SKM-1 (cell line): ENCODE data around the gene PTPRD.
"Not testable (repeated sequence)": the region's sequence is repeated elsewhere in the genome, so short reads cannot be mapped to it uniquely, and the experiment has no call there.

Experiments used
- DNase-seq: peaks from one replicate; lab custom pipeline; 2025; ENCODE audit not compliant: unreplicated experiment; lab: John Stamatoyannopoulos, UW

Gene PTPRD

GRCh38 chr9:8940650-8941049, 1672.2 kb downstream of the PTPRD start:
- no peak for DNase-seq

GRCh38 chr9:8926461-8926860, 1686.3 kb downstream of the PTPRD start:
- no peak for DNase-seq

- no peak for DNase-seq
These were observed 1688.2 kb downstream of the PTPRD start for GRCh38 chr9:8924562-8924961.

GRCh38 chr9:8920478-8921183, 1692.2 kb downstream of the PTPRD start:
- DNase-seq: not testable (repeated sequence)

GRCh38 chr9:8917956-8918739, 1694.7 kb downstream of the PTPRD start:
- DNase-seq: no peak

GRCh38 chr9:8916771-8917170, 1696.0 kb downstream of the PTPRD start:
- no peak for DNase-seq

- DNase-seq: no peak
These were observed 1704.9 kb downstream of the PTPRD start for GRCh38 chr9:8907868-8908267.

GRCh38 chr9:8905731-8906130, 1707.1 kb downstream of the PTPRD start:
- DNase-seq: no peak

- DNase-seq: no peak
These were observed 1707.9 kb downstream of the PTPRD start for GRCh38 chr9:8904771-8905515.

- no peak for DNase-seq
These were observed 1709.7 kb downstream of the PTPRD start for GRCh38 chr9:8903077-8903476.

- no peak for DNase-seq
These were observed 1711.7 kb downstream of the PTPRD start for GRCh38 chr9:8901146-8901545.

GRCh38 chr9:8899511-8899910, 1713.3 kb downstream of the PTPRD start:
- peak; percentile 9 for DNase-seq

GRCh38 chr9:8895861-8896224, 1717.0 kb downstream of the PTPRD start:
- peak; percentile 8 for DNase-seq

- no peak for DNase-seq
These were observed 1717.5 kb downstream of the PTPRD start for GRCh38 chr9:8895106-8895860.

- no peak for DNase-seq
These were observed 1722.1 kb downstream of the PTPRD start for GRCh38 chr9:8890695-8891094.

GRCh38 chr9:8889100-8889499, 1723.7 kb downstream of the PTPRD start:
- DNase-seq: no peak

- no peak for DNase-seq
These were observed 1724.2 kb downstream of the PTPRD start for GRCh38 chr9:8888591-8888990.

GRCh38 chr9:8887369-8887768, 1725.4 kb downstream of the PTPRD start:
- no peak for DNase-seq

- DNase-seq: no peak
These were observed 1729.5 kb downstream of the PTPRD start for GRCh38 chr9:8883321-8883720.

- no peak for DNase-seq
These were observed 1732.7 kb downstream of the PTPRD start for GRCh38 chr9:8880060-8880459.

- DNase-seq: no peak
These were observed 1733.5 kb downstream of the PTPRD start for GRCh38 chr9:8879284-8879683.
